Activated CD4-positive, alpha-beta T cell treated with anti-CD3 and anti-CD28 coated beads, Interleukin-2, Interleukin-4, amounts not matched to agents 100 ng/mL and 50 ng/mL, durations not matched to agents 16 hours and 8 hours (primary cell): ENCODE data around the gene ECT2.
"Not testable (repeated sequence)": the region's sequence is repeated elsewhere in the genome, so short reads cannot be mapped to it uniquely, and the experiment has no call there.

Experiments
- DNase-seq: peaks from one replicate; pipeline ENCODE4 v3.0.0-alpha.2; 2020; ENCODE audit warnings: low spot score

The ECT2 gene

GRCh38 chr3:172866726-172867350 is 116.3 kb downstream of the ECT2 start:
- DNase-seq = not testable (repeated sequence)

- no peak for DNase-seq
Measured at GRCh38 chr3:172868582-172869200, 118.2 kb downstream of the ECT2 start.

GRCh38 chr3:172869368-172869771 is 118.8 kb downstream of the ECT2 start:
- DNase-seq = no peak

- DNase-seq = no peak
Measured at GRCh38 chr3:172869784-172870518, 119.4 kb downstream of the ECT2 start.
